ENCODE data around the gene NEUROG1.

GRCh38 chr5:135492319-135492626 is 43.5 kb downstream of the NEUROG1 start:
- no peak for TF ChIP-seq POLR2A (IDR thresholded peaks at IDR 0.05; ENCODE audit: low read depth, low read length)
- TF ChIP-seq TAF1 (IDR thresholded peaks at IDR 0.05; ENCODE audit: low read depth, low read length), result no peak
- no peak for TF ChIP-seq SPI1 (IDR thresholded peaks at IDR 0.05; ENCODE audit: low read depth, low read length)
- TF ChIP-seq POLR2AphosphoS5 (IDR thresholded peaks at IDR 0.05; ENCODE audit: low read depth, low read length), result no peak
